Mesothelial cell of epicardium (in vitro differentiated cells): Measurements from ENCODE around the gene ARHGAP27. TPM values are rescaled to one million over a fixed set of nuclear protein-coding genes. Genes with fewer than 3 reads are reported as not detected.
A peak's percentile ranks its signal among the peaks of the same experiment; 100 is the strongest.

Experiments used
- DNase-seq, 2 experiments: peaks; one replicate each; pipeline ENCODE4 v3.0.0; 2021; ENCODE audit warnings: low spot score in 2 of 2; ENCODE audit not compliant: unreplicated experiment in 2 of 2
- H3K27ac Mint-ChIP-seq: 2 replicates; pipeline ENCODE4 v1.8.0; 2021; ENCODE audit warnings: mixed read lengths
- H3K27me3 Mint-ChIP-seq: 2 replicates; pipeline ENCODE4 v1.8.0; 2021; ENCODE audit warnings: low read depth, mixed read lengths
- H3K36me3 Mint-ChIP-seq: 2 replicates; pipeline ENCODE4 v1.8.0; 2021; ENCODE audit warnings: mixed read lengths
- H3K4me1 Mint-ChIP-seq: 2 replicates; pipeline ENCODE4 v1.8.0; 2021; ENCODE audit warnings: mixed read lengths
- H3K4me3 Mint-ChIP-seq: 2 replicates; pipeline ENCODE4 v1.8.0; 2021; ENCODE audit warnings: mild to moderate bottlenecking, moderate library complexity, mixed read lengths
- H3K9me3 Mint-ChIP-seq: 2 replicates; pipeline ENCODE4 v1.8.0; 2021; ENCODE audit warnings: mixed read lengths
- total RNA-seq: library from RNA; stranded (reverse); gene quantifications from 3 replicates; pipeline ENCODE4 v1.2.1, GENCODE V29; 2021
- TF ChIP-seq, protein P1 (sequence below): fragments of 200-600 bp; sonication (generic); IDR thresholded peaks from one replicate; pipeline ENCODE4 v1.5.0; 2021; ENCODE audit warnings: antibody characterized with exemption; ENCODE audit not compliant: unreplicated experiment

Gene ARHGAP27
- total RNA-seq, 1 donor from 2014 or later = 16.8 TPM

GRCh38 chr17:45376171-45377005, 56.3 kb downstream of the ARHGAP27 start:
- Mint-ChIP-seq H3K27ac (no peak overlapping the region), H3K27me3 (no peaks in the 10 kb centered on the region), H3K9me3 (no peaks in the 10 kb centered on the region), H3K4me1 (peaks cover 23% of the 10 kb centered on the region), H3K36me3 (no peaks in the 10 kb centered on the region), H3K4me3 (no peak overlapping the region)
- no peak for DNase-seq
- TF ChIP-seq, protein P1, sequence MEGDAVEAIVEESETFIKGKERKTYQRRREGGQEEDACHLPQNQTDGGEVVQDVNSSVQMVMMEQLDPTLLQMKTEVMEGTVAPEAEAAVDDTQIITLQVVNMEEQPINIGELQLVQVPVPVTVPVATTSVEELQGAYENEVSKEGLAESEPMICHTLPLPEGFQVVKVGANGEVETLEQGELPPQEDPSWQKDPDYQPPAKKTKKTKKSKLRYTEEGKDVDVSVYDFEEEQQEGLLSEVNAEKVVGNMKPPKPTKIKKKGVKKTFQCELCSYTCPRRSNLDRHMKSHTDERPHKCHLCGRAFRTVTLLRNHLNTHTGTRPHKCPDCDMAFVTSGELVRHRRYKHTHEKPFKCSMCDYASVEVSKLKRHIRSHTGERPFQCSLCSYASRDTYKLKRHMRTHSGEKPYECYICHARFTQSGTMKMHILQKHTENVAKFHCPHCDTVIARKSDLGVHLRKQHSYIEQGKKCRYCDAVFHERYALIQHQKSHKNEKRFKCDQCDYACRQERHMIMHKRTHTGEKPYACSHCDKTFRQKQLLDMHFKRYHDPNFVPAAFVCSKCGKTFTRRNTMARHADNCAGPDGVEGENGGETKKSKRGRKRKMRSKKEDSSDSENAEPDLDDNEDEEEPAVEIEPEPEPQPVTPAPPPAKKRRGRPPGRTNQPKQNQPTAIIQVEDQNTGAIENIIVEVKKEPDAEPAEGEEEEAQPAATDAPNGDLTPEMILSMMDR = no peak

- no peaks in the 10 kb centered on the region for H3K36me3 Mint-ChIP-seq
- no peak for DNase-seq
- no peaks in the 10 kb centered on the region for H3K9me3 Mint-ChIP-seq
- no peaks in the 10 kb centered on the region for H3K27me3 Mint-ChIP-seq
- TF ChIP-seq, protein P1 = no peak
- H3K4me1 Mint-ChIP-seq = peaks cover 25% of the 10 kb centered on the region
- no peak overlapping the region for H3K4me3 Mint-ChIP-seq
- peak overlapping the region; percentile 43 for H3K27ac Mint-ChIP-seq
These were observed 58.2 kb downstream of the ARHGAP27 start for GRCh38 chr17:45374501-45374900.

DNA sequence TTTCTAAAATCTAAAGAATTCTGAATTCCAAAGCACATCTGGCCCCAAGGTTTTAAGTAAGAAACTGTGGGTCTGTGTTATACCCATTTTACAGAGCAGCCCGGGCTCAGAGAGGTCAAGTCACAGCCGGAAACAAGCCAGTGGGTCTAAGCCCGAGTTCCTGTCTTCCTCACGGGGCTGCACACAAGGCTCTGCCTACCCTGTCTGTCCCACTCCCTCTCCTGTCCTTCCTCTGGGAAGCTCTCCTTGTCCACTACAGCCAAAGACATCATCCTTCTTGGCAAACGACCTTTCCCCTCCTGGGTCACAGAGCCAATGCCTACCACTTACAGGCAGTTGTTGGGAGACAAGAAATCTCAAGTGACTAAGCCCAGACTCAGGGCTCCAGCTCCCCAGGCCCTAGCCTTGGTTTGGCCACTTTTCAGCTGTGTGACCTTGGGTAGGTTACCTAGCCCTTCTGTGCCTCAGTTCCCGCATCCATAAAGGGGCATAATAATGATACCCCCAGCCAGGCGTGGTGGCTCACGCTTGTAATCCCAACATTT, 60.3 kb downstream of the ARHGAP27 start:
- no peak for DNase-seq
- peak overlapping the region; percentile 100 for H3K27ac Mint-ChIP-seq

GRCh38 chr17:45371414-45372324, 61.0 kb downstream of the ARHGAP27 start:
- no peaks in the 10 kb centered on the region for H3K36me3 Mint-ChIP-seq
- peak; percentile 86 to 92 for DNase-seq
- peak overlapping the region; percentile 61 for H3K4me3 Mint-ChIP-seq
- H3K4me1 Mint-ChIP-seq = peaks cover 25% of the 10 kb centered on the region
- peak overlapping the region; percentile 100 for H3K27ac Mint-ChIP-seq
- TF ChIP-seq, protein P1 = no peak
- no peaks in the 10 kb centered on the region for H3K27me3 Mint-ChIP-seq
- no peaks in the 10 kb centered on the region for H3K9me3 Mint-ChIP-seq

More for the DNA sequence above, 60.3 kb downstream of the ARHGAP27 start:
- no peaks in the 10 kb centered on the region for H3K9me3 Mint-ChIP-seq
- H3K4me1 Mint-ChIP-seq = peaks cover 25% of the 10 kb centered on the region
- H3K36me3 Mint-ChIP-seq = no peaks in the 10 kb centered on the region
- TF ChIP-seq, protein P1 = no peak
- no peaks in the 10 kb centered on the region for H3K27me3 Mint-ChIP-seq
- H3K4me3 Mint-ChIP-seq = peak overlapping the region; percentile 61

DNA sequence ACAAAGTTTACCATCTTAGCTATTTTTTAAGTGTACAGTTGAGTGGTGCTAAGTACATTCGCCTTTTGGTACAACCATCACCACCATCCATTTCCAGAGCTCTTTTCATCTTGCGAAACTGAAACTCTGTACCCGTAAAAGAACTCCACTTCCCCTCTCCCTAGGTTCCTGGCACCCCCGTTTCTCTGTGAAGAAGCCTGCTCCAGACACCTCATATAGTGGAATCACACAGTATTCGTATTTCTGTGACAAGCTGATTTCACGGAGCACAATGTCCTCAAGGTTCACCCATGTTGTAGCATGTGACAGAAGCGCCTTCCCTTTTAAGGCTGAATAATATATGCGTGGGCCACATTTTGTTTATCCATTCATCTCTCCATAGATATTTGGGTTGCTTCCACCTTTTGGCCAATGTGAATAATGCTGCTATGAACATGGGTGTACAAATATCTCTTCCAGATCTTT, 61.7 kb downstream of the ARHGAP27 start:
- DNase-seq = no peak
- H3K36me3 Mint-ChIP-seq = no peaks in the 10 kb centered on the region
- peaks cover 25% of the 10 kb centered on the region for H3K4me1 Mint-ChIP-seq
- H3K4me3 Mint-ChIP-seq = peak overlapping the region; percentile 49
- no peaks in the 10 kb centered on the region for H3K27me3 Mint-ChIP-seq
- H3K9me3 Mint-ChIP-seq = no peaks in the 10 kb centered on the region
- H3K27ac Mint-ChIP-seq = peak overlapping the region; percentile 99
- TF ChIP-seq, protein P1 = no peak
